ACC112 (cell line): ENCODE data around the gene TIAM2.
"Not testable (repeated sequence)": the region's sequence is repeated elsewhere in the genome, so short reads cannot be mapped to it uniquely, and the experiment has no call there.

Experiments used
- H2AFZ ChIP-seq: fragments of 200-600 bp; sonication (generic); one replicate; pipeline ENCODE4 v1.6.0; 2017; ENCODE audit warnings: antibody characterized with exemption, low read length; ENCODE audit not compliant: unreplicated experiment
- H3K27ac ChIP-seq: fragments of 200-600 bp; sonication (generic); 2 replicates; pipeline ENCODE4 v1.5.1; 2014; ENCODE audit warnings: low read depth, mild to moderate bottlenecking, antibody characterized with exemption, low read length, moderate library complexity
- H3K27me3 ChIP-seq: fragments of 200-600 bp; sonication (generic); 2 replicates; pipeline ENCODE4 v1.6.1; 2014; ENCODE audit warnings: mild to moderate bottlenecking, antibody characterized with exemption, low read length, moderate library complexity, mixed read lengths; ENCODE audit not compliant: insufficient read depth
- H3K36me3 ChIP-seq: fragments of 200-600 bp; sonication (generic); 2 replicates; pipeline ENCODE4 v1.6.1; 2016; ENCODE audit warnings: mild to moderate bottlenecking, antibody characterized with exemption, low read length, moderate library complexity, mixed read lengths; ENCODE audit not compliant: insufficient read depth
- H3K4me1 ChIP-seq: fragments of 200-600 bp; sonication (generic); one replicate; pipeline ENCODE4 v1.6.1; 2016; ENCODE audit warnings: low read length, mixed read lengths; ENCODE audit not compliant: insufficient read depth, unreplicated experiment, control insufficient read depth
- H3K4me3 ChIP-seq: fragments of 200-600 bp; sonication (generic); 2 replicates; pipeline ENCODE4 v1.5.1; 2014; ENCODE audit warnings: mild to moderate bottlenecking, low read depth, low read length
- H3K79me2 ChIP-seq: fragments of 200-600 bp; sonication (generic); one replicate; pipeline ENCODE4 v1.6.0; 2016; ENCODE audit warnings: low read length; ENCODE audit not compliant: control insufficient read depth, unreplicated experiment, insufficient read depth

TIAM2 gene

DNA sequence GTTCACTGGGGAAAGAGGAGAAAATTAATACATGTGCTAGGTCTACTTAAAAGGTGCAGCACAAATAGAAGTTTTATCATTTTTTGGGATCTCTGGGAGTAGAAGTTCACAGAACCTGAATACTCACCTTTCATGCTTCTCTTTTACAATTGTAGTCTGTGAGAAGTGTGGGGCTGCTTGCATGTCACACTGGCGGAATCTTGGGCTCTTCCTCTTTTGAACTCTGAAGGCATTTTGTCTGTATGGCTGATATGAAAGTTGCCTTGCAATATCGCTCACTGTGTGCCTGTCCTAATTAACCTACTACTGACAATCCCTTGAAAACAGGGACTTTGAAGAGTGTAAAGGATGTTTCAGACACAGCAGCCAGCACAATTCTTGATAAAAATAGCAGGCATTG lies 202.8 kb downstream of the TIAM2 start:
- no peaks in the 10 kb centered on the region for H3K27me3 ChIP-seq
- H3K79me2 ChIP-seq = no peaks in the 10 kb centered on the region
- no peak overlapping the region for H2AFZ ChIP-seq
- H3K27ac ChIP-seq = no peak overlapping the region
- H3K4me1 ChIP-seq = peaks cover 22% of the 10 kb centered on the region
- no peak overlapping the region for H3K4me3 ChIP-seq
- no peaks in the 10 kb centered on the region for H3K36me3 ChIP-seq

DNA sequence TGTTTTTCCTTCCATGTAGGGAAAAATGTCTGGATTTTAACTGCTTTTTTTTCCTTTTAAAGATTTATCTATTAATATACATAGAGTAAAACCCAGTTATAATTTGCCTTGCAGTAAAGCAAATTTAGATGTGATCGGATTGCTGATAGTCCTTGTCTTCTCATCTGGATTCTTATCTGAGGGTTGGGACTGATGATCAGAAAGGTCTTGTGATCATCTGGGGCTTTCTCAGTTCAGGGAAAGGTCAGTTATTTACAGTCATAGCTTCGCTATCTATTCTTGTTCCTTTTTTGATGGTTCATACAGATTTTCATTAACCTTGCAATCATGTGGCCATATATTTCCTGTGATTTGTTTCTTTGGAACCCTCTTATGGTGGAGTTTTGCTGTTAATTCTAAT lies 204.9 kb downstream of the TIAM2 start:
- no peaks in the 10 kb centered on the region for H3K79me2 ChIP-seq
- H3K4me1 ChIP-seq = peaks cover 14% of the 10 kb centered on the region
- no peaks in the 10 kb centered on the region for H3K27me3 ChIP-seq
- no peak overlapping the region for H3K27ac ChIP-seq
- H3K4me3 ChIP-seq = no peak overlapping the region
- H2AFZ ChIP-seq = no peak overlapping the region
- no peaks in the 10 kb centered on the region for H3K36me3 ChIP-seq

DNA sequence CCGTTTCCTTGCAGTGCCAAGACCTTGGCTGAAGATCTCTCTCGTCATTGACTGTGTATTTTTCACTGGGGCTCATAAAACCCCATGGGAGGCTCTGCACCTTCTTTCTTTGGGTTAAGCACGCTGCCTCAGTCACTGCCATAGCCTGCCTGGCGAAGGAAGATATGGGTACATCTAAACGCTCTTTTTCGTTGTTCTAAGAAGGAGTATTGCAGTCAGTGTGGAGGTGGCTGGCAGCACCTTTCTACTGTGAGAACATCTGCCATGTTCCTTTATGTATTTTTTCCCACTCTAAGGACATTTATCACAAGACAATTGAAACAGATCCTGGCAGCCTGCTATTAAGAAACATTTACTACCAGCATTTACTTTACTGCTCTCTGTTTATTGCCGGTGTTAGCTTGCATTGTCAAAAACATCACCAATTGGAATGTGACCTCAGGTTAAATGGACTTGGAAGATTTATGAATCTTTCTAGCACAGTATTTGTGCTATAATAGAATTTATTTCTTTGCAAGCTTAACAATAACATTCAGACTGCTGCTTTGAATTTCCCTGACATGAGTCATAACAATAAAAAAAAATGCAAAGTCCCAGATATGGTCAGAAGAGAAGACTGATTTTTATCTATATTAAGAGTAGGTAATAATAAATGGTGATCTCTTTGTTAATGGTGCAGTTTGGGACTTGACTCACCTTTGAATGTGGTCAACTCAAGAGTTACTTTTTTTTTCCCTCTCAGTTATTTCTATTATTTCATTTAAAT lies 206.5 kb downstream of the TIAM2 start:
- peak overlapping the region; percentile 62 for H3K27ac ChIP-seq
- H2AFZ ChIP-seq = no peak overlapping the region
- H3K27me3 ChIP-seq = no peaks in the 10 kb centered on the region
- H3K4me1 ChIP-seq = peaks cover 14% of the 10 kb centered on the region
- peak overlapping the region; percentile 5; the same call in 1 of the 2 replicates for H3K4me3 ChIP-seq
- no peaks in the 10 kb centered on the region for H3K79me2 ChIP-seq
- no peaks in the 10 kb centered on the region for H3K36me3 ChIP-seq

DNA sequence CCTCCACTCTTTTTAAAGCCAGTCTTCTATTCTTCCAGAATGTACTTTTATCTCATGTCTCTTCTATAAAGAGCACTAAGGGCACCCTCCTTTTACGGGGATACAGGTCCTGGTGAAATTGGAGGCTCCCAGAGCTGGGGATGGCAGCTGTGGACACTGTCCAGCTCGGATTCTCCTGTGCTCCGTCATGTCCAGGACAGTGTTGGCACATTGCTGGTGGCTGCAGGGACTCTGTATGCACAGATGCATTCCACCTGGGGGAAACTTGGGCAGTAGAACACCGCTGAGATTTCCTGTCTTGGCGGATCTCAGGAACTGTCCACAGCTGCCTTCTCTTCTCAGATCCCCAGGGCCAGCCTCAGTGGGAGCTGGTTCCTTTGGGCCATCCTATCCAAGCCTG lies 212.1 kb downstream of the TIAM2 start:
- Histone ChIP-seq H3K4me3 (no peak overlapping the region), H3K27ac (no peak overlapping the region), H3K36me3 (peaks cover 5% of the 10 kb centered on the region; the same call in 1 of the 2 replicates), H3K27me3 (no peaks in the 10 kb centered on the region), H3K79me2 (no peaks in the 10 kb centered on the region), H2AFZ (no peak overlapping the region), H3K4me1 (peaks cover under 1% of the 10 kb centered on the region)

DNA sequence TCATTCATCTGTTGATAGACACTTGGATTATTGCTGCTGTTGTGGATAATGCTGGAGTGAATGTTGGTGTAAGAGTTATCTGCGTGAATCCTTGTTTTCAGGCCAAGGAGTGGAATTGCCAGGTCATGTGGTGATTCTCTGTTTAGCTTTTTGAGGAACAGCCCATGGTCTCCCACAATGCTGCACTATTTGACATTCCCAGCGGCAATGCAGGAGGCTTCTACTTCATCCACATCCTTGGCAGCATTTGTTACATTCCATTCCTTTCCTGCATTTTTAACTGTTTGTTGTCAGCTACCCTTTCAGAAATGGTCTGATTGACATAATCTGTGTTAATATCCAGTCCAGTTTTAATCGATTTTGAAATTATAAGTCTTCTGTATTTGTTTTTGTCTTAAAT lies 217.0 kb downstream of the TIAM2 start:
- H3K4me3 ChIP-seq = no peak overlapping the region
- no peaks in the 10 kb centered on the region for H3K27me3 ChIP-seq
- H2AFZ ChIP-seq = no peak overlapping the region
- H3K79me2 ChIP-seq = no peaks in the 10 kb centered on the region
- no peaks in the 10 kb centered on the region for H3K4me1 ChIP-seq
- H3K36me3 ChIP-seq = peaks cover 5% of the 10 kb centered on the region; the same call in 1 of the 2 replicates
- H3K27ac ChIP-seq = no peak overlapping the region

DNA sequence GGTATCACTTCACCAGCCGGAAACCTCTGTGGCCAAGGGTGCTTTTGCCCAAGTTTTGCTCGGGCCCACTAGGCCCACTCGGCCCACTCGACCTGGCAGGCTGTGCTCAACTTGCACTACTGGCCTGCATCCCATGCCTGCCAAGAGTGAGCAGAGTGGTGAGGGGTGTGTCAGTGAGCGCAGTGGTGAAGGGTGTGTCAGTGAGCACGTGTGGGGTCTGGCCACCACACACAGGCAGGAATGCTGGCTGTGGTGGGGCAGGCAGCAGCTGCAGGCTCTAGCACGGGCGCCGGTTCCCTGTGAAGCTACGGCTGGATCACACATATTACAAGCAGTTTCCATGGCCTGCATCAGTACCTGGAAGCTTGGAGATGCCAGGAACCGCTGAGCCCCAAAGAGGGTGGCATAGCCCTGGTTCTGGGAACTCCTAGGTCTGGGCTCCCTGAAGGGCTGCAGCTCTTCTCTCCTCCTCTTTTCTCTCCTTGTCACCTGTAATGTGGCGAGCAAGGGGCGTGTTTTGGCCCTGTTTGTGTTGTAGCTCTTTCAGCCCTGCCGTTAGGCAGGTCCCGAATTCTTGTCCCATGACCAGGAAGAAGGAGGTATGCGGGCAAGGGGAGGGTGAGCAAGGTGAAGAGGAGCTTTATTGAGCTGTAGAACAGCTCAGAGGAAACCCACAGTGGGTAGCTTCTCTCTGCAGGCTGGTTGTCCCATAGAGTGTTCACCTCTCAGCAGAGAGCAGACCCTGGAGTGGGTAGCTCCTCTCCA lies 217.7 kb downstream of the TIAM2 start:
- H3K27ac ChIP-seq = no peak overlapping the region
- H3K79me2 ChIP-seq = no peaks in the 10 kb centered on the region
- H3K27me3 ChIP-seq = no peaks in the 10 kb centered on the region
- peaks cover 5% of the 10 kb centered on the region; the same call in 1 of the 2 replicates for H3K36me3 ChIP-seq
- H3K4me1 ChIP-seq = no peaks in the 10 kb centered on the region
- H3K4me3 ChIP-seq = no peak overlapping the region
- no peak overlapping the region for H2AFZ ChIP-seq

DNA sequence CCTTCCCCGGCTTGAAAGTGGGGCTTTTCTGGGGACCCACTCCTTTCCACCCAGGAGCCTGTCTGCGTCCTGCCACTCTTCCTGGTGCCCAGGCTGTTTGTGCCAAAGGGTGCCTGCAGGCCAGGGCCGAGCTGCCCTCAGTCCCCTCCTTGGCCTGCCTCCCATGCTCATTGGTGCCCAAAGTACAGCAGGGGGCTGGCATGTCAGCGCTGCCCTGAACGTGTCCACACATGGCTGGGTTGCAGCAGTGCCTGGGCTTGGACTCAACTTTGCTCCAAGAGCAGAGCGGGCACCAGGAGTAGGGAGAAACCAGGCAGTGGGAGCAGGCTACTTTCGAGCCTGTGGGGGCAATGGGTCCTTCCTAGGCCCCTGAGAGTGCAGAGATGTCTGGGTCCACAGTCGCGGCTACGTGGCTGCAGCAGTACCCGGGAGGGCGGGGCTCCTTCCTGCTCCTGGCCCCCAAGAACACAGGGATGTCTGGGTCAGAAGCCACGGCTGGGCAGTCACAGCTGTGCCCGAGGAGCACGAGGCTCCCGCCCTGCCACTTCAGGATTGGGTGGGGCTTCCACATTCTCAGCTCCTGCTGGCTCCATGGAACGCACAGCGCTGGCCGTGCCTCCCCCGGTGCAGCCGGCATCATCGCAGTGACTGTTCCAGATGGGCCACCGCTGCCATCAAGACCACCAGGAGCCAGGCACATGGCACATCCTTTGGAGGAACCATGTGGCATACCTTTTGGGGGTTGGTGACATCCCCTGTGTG lies 218.7 kb downstream of the TIAM2 start:
- Histone ChIP-seq H3K27ac (no peak overlapping the region), H3K4me3 (no peak overlapping the region), H3K4me1 (no peaks in the 10 kb centered on the region)

DNA sequence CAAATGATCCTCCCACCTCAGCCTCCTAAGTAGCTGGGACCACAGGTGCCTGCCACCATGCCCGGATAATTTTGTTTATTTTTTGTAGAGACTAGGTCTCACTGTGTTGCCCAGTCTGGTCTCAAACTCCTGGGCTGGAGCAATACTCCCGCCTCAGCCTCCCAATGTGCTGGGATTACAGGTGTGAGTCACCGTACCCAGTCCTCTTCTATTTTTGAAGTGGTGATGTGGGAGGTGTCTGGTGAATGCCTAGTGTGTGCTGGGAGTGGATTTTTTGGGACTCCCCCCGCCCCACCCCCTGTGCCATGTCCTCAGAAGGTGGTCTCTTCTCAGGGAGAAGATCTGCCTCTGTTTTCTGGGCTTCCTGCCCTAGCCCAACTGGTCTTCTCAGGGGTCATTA lies 220.8 kb downstream of the TIAM2 start:
- no peaks in the 10 kb centered on the region for H3K4me1 ChIP-seq
- peaks cover 5% of the 10 kb centered on the region; the same call in 1 of the 2 replicates for H3K36me3 ChIP-seq
- H2AFZ ChIP-seq = no peak overlapping the region
- H3K27ac ChIP-seq = no peak overlapping the region
- no peaks in the 10 kb centered on the region for H3K27me3 ChIP-seq
- no peaks in the 10 kb centered on the region for H3K79me2 ChIP-seq
- H3K4me3 ChIP-seq = no peak overlapping the region

More for the DNA sequence above, 218.7 kb downstream of the TIAM2 start:
- Histone ChIP-seq H2AFZ (no peak overlapping the region), H3K27me3 (no peaks in the 10 kb centered on the region), H3K36me3 (peaks cover 5% of the 10 kb centered on the region; the same call in 1 of the 2 replicates), H3K79me2 (no peaks in the 10 kb centered on the region)

DNA sequence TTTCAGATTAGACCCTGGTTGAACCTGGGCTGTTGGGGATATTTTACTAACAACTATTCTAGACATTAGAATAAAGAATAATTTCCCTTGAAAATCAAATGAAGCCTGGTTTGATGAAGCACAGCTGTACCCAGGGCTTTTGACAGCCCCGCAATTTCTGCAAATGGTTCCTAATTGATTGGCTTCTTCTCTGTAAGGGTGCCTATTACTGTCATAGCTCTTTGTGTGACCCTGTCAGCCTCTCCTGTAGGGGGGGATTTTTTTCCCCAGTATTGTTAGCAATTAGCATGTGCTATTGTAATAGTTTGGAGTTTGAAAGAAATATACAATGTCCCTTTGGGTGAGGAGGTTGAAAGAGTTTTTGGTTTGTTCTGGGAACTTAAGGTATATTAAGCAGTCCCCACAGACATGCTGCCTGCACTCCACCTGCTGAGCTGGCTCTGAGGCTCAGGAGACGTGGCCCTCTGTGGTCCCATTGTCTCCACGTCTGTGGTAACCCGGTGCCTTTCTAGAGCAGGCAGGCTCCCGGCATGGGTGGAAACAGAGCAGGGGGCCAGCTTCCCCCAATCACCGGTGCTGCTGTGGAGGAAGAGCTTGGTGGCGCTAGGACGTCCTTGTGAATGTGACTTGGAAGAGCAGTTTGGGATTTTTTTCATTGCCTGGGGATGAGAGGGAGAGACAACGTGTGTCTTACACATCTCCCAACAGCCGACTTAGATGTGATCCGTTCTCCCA lies 221.4 kb downstream of the TIAM2 start:
- Histone ChIP-seq H3K4me3 (no peak overlapping the region), H2AFZ (no peak overlapping the region), H3K4me1 (no peaks in the 10 kb centered on the region), H3K27ac (no peak overlapping the region), H3K27me3 (no peaks in the 10 kb centered on the region), H3K79me2 (no peaks in the 10 kb centered on the region), H3K36me3 (peaks cover 5% of the 10 kb centered on the region; the same call in 1 of the 2 replicates)

DNA sequence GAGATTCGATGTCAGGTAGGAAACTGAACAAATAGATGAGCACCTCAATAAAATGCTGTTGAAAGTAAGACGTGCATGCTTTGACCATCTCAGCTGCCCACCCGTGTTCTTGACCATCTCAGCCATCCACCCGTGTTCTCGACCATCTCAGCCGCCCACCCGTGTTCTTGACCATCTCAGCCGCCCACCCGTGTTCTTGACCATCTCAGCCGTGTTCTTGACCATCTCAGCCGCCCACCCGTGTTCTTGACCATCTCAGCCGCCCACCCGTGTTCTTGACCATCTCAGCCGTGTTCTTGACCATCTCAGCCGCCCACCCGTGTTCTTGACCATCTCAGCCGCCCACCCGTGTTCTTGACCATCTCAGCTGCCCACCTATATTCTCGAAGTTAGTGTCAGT lies 223.6 kb downstream of the TIAM2 start:
- H3K27me3 ChIP-seq, H3K27ac ChIP-seq, H3K36me3 ChIP-seq, H2AFZ ChIP-seq, H3K4me3 ChIP-seq, H3K4me1 ChIP-seq, H3K79me2 ChIP-seq: not testable (repeated sequence)
